Natural killer cell treated with Interleukin-12 subunit alpha and Interleukin-12 subunit beta and Interleukin-15 and Interleukin-18, amount 100 ng/mL, for 72 hours (primary cell): Measurements from ENCODE around the gene DTNB. TPM values are rescaled to one million over a fixed set of nuclear protein-coding genes. Genes with fewer than 3 reads are reported as not detected.

Experiments used
- ATAC-seq, 2 donors: fragments of 150-1000 bp; cut with Tn5 transposase in 1 of 2; sonication (Bioruptor Pico), chemical (Tn5 transposase) in 1 of 2; 2 replicates each; pipeline ENCODE4 v1.10.0; 2021
- DNase-seq: peaks from one replicate; pipeline ENCODE4 v3.0.0; 2022; ENCODE audit warnings: low spot score
- H3K27ac Mint-ChIP-seq, 2 donors: 1 replicate in 1 of 2; 2 replicates in 1 of 2; pipeline ENCODE4 v1.8.0; 2022; ENCODE audit warnings: mixed read lengths in 2 of 2, mild to moderate bottlenecking in 1 of 2, moderate library complexity in 1 of 2
- H3K27me3 Mint-ChIP-seq, 2 donors: 1 replicate in 1 of 2; 2 replicates in 1 of 2; pipeline ENCODE4 v1.8.0; 2022; ENCODE audit warnings: mixed read lengths in 2 of 2
- H3K36me3 Mint-ChIP-seq: one replicate; pipeline ENCODE4 v1.8.0; 2022; ENCODE audit warnings: mixed read lengths
- H3K4me1 Mint-ChIP-seq, 2 donors: 1 replicate in 1 of 2; 2 replicates in 1 of 2; pipeline ENCODE4 v1.8.0; 2022; ENCODE audit warnings: low read depth in 2 of 2, mixed read lengths in 2 of 2, mild to moderate bottlenecking in 1 of 2
- H3K4me3 Mint-ChIP-seq: one replicate; pipeline ENCODE4 v1.8.0; 2022; ENCODE audit warnings: mixed read lengths
- H3K9me3 Mint-ChIP-seq: 2 replicates; pipeline ENCODE4 v1.8.0; 2022; ENCODE audit warnings: mixed read lengths
- total RNA-seq, 2 donors: library from RNA; stranded (reverse); gene quantifications; one replicate each; pipeline ENCODE4 v1.2.3, GENCODE V29; 2022

The DTNB gene
- total RNA-seq, 2 donors from 2014 or later, result 5.3 to 18.9 TPM

- peaks cover 21 to 23% of the 10 kb centered on the region in 2 donors for H3K4me1 Mint-ChIP-seq
- no peaks in the 10 kb centered on the region for H3K9me3 Mint-ChIP-seq
- ATAC-seq (no peak), DNase-seq (peak; percentile 57)
- peaks cover 0 to 22% of the 10 kb centered on the region in 2 donors for H3K27me3 Mint-ChIP-seq
- no peak overlapping the region for H3K4me3 Mint-ChIP-seq
- H3K27ac Mint-ChIP-seq, result no peak overlapping the region
- no peaks in the 10 kb centered on the region for H3K36me3 Mint-ChIP-seq
Measured at GRCh38 chr2:25380586-25381375, 292.6 kb downstream of the DTNB start.

GRCh38 chr2:25380023-25380422, 293.4 kb downstream of the DTNB start:
- Mint-ChIP-seq H3K4me3 (no peak overlapping the region), H3K9me3 (no peaks in the 10 kb centered on the region), H3K4me1 (peaks cover 21 to 25% of the 10 kb centered on the region in 2 donors), H3K36me3 (no peaks in the 10 kb centered on the region), H3K27me3 (peaks cover 0 to 24% of the 10 kb centered on the region in 2 donors), H3K27ac (no peak overlapping the region)
- DNase-seq (no peak), ATAC-seq (no peak)

GRCh38 chr2:25379535-25379934, 293.8 kb downstream of the DTNB start:
- Mint-ChIP-seq H3K4me3 (no peak overlapping the region), H3K36me3 (no peaks in the 10 kb centered on the region), H3K27me3 (peaks cover 0 to 24% of the 10 kb centered on the region in 2 donors), H3K27ac (no peak overlapping the region), H3K9me3 (no peaks in the 10 kb centered on the region), H3K4me1 (peaks cover 21 to 25% of the 10 kb centered on the region in 2 donors)
- ATAC-seq, result no peak
- no peak for DNase-seq

- Mint-ChIP-seq H3K27ac (no peak overlapping the region), H3K27me3 (peaks cover 0 to 24% of the 10 kb centered on the region in 2 donors), H3K4me1 (peaks cover 21 to 25% of the 10 kb centered on the region in 2 donors), H3K36me3 (no peaks in the 10 kb centered on the region), H3K9me3 (no peaks in the 10 kb centered on the region), H3K4me3 (no peak overlapping the region)
- no peak for DNase-seq
- ATAC-seq, result no peak
Measured at GRCh38 chr2:25378731-25379490, 294.5 kb downstream of the DTNB start.

GRCh38 chr2:25377822-25378421, 295.5 kb downstream of the DTNB start:
- H3K27ac Mint-ChIP-seq, result peak overlapping the region; percentile 67 to 78
- no peaks in the 10 kb centered on the region for H3K9me3 Mint-ChIP-seq
- no peak for DNase-seq
- peaks cover 21 to 25% of the 10 kb centered on the region in 2 donors for H3K4me1 Mint-ChIP-seq
- H3K27me3 Mint-ChIP-seq, result peaks cover 0 to 24% of the 10 kb centered on the region in 2 donors
- peak overlapping the region; percentile 84 for H3K4me3 Mint-ChIP-seq
- no peak for ATAC-seq
- H3K36me3 Mint-ChIP-seq, result no peaks in the 10 kb centered on the region

- Mint-ChIP-seq H3K4me1 (peaks cover 21 to 23% of the 10 kb centered on the region in 2 donors), H3K4me3 (peak overlapping the region; percentile 84), H3K27me3 (peaks cover 0 to 22% of the 10 kb centered on the region in 2 donors), H3K36me3 (no peaks in the 10 kb centered on the region), H3K27ac (peak overlapping the region; percentile 67 to 78), H3K9me3 (no peaks in the 10 kb centered on the region)
- peak; percentile 100 for ATAC-seq
- peak; percentile 96 for DNase-seq
Measured at GRCh38 chr2:25376750-25377621, 296.4 kb downstream of the DTNB start.

- Mint-ChIP-seq H3K27me3 (peaks cover 0 to 21% of the 10 kb centered on the region in 2 donors), H3K36me3 (no peaks in the 10 kb centered on the region), H3K27ac (peak overlapping the region in 1 of 2 donors; percentile 58), H3K4me1 (peaks cover 21 to 22% of the 10 kb centered on the region in 2 donors), H3K4me3 (peak overlapping the region; percentile 47), H3K9me3 (no peaks in the 10 kb centered on the region)
- DNase-seq (no peak), ATAC-seq (no peak)
Measured at GRCh38 chr2:25375989-25376545, 297.3 kb downstream of the DTNB start.

- ATAC-seq (no peak), DNase-seq (no peak)
- H3K27ac Mint-ChIP-seq, result no peak overlapping the region
- peaks cover 0 to 20% of the 10 kb centered on the region in 2 donors for H3K27me3 Mint-ChIP-seq
- H3K4me1 Mint-ChIP-seq, result peaks cover 21 to 22% of the 10 kb centered on the region in 2 donors
- H3K9me3 Mint-ChIP-seq, result no peaks in the 10 kb centered on the region
- H3K4me3 Mint-ChIP-seq, result no peak overlapping the region
- no peaks in the 10 kb centered on the region for H3K36me3 Mint-ChIP-seq
Measured at GRCh38 chr2:25375371-25375988, 297.9 kb downstream of the DTNB start.

- peaks cover 20 to 21% of the 10 kb centered on the region in 2 donors for H3K4me1 Mint-ChIP-seq
- no peak overlapping the region for H3K4me3 Mint-ChIP-seq
- H3K9me3 Mint-ChIP-seq, result no peaks in the 10 kb centered on the region
- H3K36me3 Mint-ChIP-seq, result no peaks in the 10 kb centered on the region
- ATAC-seq (no peak), DNase-seq (peak; percentile 49)
- no peak overlapping the region for H3K27ac Mint-ChIP-seq
- peaks cover 0 to 16% of the 10 kb centered on the region in 2 donors for H3K27me3 Mint-ChIP-seq
Measured at GRCh38 chr2:25374827-25375226, 298.6 kb downstream of the DTNB start.

- Mint-ChIP-seq H3K27ac (no peak overlapping the region), H3K4me3 (no peak overlapping the region), H3K9me3 (no peaks in the 10 kb centered on the region), H3K36me3 (no peaks in the 10 kb centered on the region), H3K27me3 (peaks cover 0 to 14% of the 10 kb centered on the region in 2 donors), H3K4me1 (peaks cover 20 to 21% of the 10 kb centered on the region in 2 donors)
- ATAC-seq (no peak), DNase-seq (no peak)
Measured at GRCh38 chr2:25374411-25374810, 299.0 kb downstream of the DTNB start.

- H3K27ac Mint-ChIP-seq, result no peak overlapping the region
- no peak for ATAC-seq
- no peak for DNase-seq
Measured at GRCh38 chr2:25373269-25373981, 300.0 kb downstream of the DTNB start.

More at GRCh38 chr2:25373269-25373981, 300.0 kb downstream of the DTNB start:
- no peak overlapping the region for H3K4me3 Mint-ChIP-seq
- H3K9me3 Mint-ChIP-seq, result no peaks in the 10 kb centered on the region
- H3K36me3 Mint-ChIP-seq, result no peaks in the 10 kb centered on the region
- H3K27me3 Mint-ChIP-seq, result peaks cover 0 to 11% of the 10 kb centered on the region in 2 donors
- peaks cover 16 to 17% of the 10 kb centered on the region in 2 donors for H3K4me1 Mint-ChIP-seq
